Effector CD4-positive, alpha-beta T cell (primary cell): ENCODE data around the gene PXDN.

Experiments used
- DNase-seq: peaks from one replicate; pipeline ENCODE4 v3.0.0-alpha.2; 2020

The PXDN gene

GRCh38 chr2:1645761-1646476, 98.4 kb downstream of the PXDN start:
- no peak for DNase-seq

GRCh38 chr2:1644427-1644826, 99.9 kb downstream of the PXDN start:
- DNase-seq, result no peak

- no peak for DNase-seq
Measured at GRCh38 chr2:1642993-1643619, 101.2 kb downstream of the PXDN start.

- no peak for DNase-seq
Measured at GRCh38 chr2:1642066-1642861, 102.1 kb downstream of the PXDN start.

- DNase-seq, result no peak
Measured at GRCh38 chr2:1641523-1641922, 102.8 kb downstream of the PXDN start.

GRCh38 chr2:1640301-1641135, 103.8 kb downstream of the PXDN start:
- no peak for DNase-seq

GRCh38 chr2:1639086-1639858, 105.0 kb downstream of the PXDN start:
- DNase-seq, result no peak

- DNase-seq, result no peak
Measured at GRCh38 chr2:1638281-1638860, 105.9 kb downstream of the PXDN start.

- no peak for DNase-seq
Measured at GRCh38 chr2:1636791-1637415, 107.4 kb downstream of the PXDN start.

- DNase-seq, result no peak
Measured at GRCh38 chr2:1635823-1636222, 108.5 kb downstream of the PXDN start.

- DNase-seq, result no peak
Measured at GRCh38 chr2:1634681-1635341, 109.5 kb downstream of the PXDN start.

GRCh38 chr2:1633936-1634587, 110.3 kb downstream of the PXDN start:
- DNase-seq, result no peak

- no peak for DNase-seq
Measured at GRCh38 chr2:1633092-1633671, 111.1 kb downstream of the PXDN start.

- DNase-seq, result no peak
Measured at GRCh38 chr2:1632510-1632909, 111.8 kb downstream of the PXDN start.

- DNase-seq, result no peak
Measured at GRCh38 chr2:1632002-1632348, 112.3 kb downstream of the PXDN start.

- no peak for DNase-seq
Measured at GRCh38 chr2:1631292-1632001, 112.9 kb downstream of the PXDN start.

GRCh38 chr2:1628893-1629292, 115.4 kb downstream of the PXDN start:
- no peak for DNase-seq

- no peak for DNase-seq
Measured at GRCh38 chr2:1627628-1628381, 116.5 kb downstream of the PXDN start.
